ENCODE data around the gene ARFGEF3.
"Not testable (repeated sequence)": the region's sequence is repeated elsewhere in the genome, so short reads cannot be mapped to it uniquely, and the experiment has no call there.

Gene ARFGEF3

DNA sequence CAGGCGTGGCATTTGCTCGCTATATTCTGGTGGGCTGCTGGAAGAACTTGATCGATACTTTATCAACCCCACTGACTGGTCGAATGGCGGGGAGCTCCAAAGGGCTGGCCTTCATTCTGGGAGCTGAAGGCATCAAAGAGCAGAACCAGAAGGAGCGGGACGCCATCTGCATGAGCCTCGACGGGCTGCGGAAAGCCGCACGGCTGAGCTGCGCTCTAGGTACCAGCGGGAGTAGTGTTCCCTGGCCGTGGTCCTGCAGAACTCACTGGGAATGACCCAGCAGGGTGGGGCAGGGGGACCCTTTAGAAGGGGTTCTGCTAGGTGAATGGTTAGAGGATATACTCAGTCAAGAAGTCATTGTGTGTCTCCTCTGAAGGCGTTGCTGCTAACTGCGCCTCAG is 125.0 kb downstream of the ARFGEF3 start:
- no peak for DNase-seq

DNA sequence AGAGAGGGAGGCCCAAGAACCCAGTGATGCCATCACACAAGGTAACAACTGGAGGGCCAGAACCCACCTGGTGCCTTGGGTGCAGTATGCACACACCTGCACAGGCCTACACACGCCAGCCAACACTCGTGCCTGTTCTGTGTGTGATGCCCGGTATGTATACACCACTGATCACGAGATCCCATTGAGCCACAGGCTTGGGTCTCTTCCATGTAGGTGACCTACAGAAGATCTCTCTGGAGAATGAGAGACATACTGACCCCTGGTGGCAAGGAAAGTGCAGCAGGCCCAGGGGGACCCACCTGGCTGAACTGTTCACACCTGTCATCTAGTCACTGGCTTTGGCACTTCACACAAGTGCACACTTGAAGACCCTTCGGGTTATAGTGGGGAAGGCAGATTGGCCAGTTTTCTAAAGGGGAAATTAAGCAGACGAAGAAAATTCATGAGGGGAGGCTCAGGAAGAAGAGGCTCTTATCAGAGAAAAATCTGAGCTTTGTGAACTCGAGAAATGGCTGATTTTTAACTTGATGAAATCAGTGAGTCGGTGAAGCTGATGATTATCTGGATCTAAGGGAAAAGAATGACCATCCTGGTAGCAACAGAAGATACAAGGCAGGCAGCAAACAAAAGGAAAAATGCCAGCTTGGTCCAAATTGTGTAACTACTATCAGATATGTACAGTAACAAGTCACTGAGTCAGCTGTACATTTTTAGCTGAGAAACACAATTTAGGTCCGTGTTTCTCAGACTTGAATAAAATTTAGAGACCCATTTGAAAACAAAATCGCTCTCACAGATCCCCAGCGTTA is 125.6 kb downstream of the ARFGEF3 start:
- peak; percentile 51 for DNase-seq

DNA sequence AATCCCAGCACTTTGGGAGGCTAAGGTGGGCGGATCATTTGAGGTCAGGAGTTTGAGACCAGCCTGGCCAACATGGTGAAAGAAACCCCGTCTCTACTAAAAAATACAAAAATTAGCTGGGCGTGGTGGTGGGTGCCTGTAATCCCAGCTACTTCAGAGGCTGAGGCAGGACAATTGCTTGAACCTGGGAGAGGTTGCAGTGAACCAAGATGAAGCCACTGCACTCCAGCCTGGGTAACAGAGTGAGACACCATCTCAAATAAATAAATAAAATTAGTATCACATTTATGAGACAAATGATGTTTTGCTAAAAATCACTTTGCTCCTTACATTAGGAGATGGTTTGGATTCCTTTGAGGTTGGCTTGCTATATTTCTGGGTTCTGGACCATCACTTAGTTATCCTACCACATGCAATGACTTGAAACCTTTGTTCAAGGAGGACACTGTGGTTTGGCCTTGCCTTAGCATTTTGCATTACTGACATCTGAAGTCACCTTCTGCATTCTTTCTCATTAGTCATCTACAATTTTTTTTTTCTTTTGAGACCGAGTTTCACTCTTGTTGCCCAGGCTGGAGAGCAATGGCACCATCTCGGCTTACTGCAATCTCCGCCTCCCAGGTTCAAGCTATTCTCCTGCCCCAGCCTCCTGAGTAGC is 126.8 kb downstream of the ARFGEF3 start:
- not testable (repeated sequence) for DNase-seq

DNA sequence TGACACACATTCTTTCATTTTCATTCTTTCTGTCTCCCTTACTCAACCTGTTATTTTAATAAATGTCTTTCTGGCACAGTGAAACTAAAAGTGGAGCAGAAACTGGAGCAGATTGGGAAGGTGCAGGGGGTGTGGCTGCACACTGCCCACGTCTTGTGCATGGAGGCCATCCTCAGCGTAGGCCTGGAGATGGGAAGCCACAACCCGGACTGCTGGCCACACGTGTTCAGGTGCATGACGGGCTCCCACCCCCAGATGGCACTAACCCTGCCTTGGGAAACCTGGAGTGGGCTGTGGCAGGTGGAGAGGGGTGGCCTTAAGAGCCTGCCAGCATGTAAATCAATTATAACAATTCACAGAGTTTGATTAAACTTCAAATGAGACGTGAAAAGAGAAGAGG is 128.0 kb downstream of the ARFGEF3 start:
- DNase-seq, result peak; percentile 19

DNA sequence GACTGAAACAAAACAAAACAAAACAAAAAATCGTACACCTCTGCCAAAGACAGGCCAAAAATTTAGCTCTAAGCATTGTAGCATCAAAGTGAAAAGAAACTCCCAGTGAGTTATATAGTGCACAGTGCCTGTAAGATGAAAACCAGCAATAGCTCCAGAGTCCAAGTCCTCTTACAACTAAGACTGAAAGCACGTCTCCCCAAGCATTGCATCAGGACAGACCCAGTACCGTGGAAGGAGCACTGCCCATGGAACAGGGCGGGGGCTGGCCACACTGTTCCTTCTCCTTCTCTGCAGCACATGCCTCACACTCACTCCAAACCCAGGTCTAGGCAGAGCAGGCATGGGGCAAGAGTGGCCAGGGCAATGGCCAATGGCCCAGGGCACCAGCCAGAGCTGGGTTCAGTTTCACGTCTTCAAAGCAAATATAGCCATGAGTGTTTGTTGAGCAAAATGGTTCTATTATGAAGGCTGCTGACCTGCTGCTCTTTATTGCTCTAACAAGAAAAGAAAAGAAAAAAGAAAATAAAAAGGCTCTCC is 128.8 kb downstream of the ARFGEF3 start:
- no peak for DNase-seq

DNA sequence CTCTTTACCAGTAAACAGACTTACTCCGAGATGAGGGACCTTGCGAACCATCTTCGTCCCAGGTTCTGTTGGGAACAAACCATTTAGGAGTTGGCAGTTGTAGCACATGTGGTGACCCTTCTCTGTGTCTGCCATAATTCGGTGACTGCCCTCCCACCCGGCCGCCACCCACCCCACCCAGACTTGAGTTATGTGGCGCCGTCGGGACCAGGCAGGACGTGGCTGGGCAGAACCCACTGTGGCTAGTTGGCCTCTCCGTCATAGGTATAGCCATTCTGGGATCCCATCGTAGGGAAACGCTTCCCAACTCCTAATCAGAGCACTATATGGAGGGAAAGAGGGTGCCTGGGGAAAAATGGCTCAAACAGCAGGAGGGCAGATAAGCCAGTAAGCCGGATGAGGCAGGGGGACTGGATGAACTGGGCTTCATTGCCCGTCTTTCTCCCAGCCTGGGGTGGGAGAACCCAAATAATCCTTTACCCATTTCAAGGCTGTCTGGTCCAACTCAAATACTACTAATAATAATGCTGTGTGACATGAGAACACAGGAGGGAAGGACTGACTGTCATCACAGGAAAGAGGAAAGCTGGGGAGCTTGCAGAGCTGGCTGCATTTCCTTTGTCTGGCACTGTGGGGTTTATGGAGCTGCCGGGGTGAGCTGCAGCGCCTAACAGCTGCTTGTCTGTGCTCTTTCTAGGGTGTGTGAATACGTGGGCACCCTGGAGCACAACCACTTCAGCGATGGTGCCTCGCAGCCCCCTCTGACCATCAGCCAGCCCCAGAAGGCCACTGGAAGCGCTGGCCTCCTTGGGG is 129.5 kb downstream of the ARFGEF3 start:
- DNase-seq, result no peak

DNA sequence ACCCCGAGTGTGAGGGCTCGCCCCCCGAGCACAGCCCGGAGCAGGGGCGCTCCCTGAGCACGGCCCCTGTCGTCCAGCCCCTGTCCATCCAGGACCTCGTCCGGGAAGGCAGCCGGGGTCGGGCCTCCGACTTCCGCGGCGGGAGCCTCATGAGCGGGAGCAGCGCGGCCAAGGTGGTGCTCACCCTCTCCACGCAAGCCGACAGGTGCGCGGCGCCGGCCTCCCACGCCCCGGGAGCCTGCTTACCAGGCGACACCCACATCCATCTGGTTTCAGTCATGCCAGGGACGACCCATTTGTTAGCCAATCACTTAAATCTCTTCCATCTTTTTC is 130.1 kb downstream of the ARFGEF3 start:
- DNase-seq, result no peak

DNA sequence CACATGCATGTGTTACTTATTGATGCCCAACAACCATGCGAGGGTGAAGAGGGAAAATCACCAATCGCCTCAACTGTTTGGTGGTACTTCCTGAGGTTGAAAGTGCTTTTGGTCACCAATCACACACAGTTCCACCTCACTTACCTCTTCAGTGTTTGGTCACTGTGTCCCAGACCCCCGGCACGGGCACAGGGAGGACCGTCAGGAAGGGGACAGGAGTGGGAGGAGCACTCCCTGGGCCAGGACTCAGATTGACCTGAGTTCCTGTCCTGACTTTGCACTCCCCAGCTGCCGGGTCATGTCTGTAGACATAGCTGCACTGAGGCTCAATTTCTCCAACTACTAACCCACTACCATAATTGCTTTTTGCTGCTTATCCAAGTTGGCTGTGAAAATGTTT is 130.7 kb downstream of the ARFGEF3 start:
- DNase-seq, result no peak

DNA sequence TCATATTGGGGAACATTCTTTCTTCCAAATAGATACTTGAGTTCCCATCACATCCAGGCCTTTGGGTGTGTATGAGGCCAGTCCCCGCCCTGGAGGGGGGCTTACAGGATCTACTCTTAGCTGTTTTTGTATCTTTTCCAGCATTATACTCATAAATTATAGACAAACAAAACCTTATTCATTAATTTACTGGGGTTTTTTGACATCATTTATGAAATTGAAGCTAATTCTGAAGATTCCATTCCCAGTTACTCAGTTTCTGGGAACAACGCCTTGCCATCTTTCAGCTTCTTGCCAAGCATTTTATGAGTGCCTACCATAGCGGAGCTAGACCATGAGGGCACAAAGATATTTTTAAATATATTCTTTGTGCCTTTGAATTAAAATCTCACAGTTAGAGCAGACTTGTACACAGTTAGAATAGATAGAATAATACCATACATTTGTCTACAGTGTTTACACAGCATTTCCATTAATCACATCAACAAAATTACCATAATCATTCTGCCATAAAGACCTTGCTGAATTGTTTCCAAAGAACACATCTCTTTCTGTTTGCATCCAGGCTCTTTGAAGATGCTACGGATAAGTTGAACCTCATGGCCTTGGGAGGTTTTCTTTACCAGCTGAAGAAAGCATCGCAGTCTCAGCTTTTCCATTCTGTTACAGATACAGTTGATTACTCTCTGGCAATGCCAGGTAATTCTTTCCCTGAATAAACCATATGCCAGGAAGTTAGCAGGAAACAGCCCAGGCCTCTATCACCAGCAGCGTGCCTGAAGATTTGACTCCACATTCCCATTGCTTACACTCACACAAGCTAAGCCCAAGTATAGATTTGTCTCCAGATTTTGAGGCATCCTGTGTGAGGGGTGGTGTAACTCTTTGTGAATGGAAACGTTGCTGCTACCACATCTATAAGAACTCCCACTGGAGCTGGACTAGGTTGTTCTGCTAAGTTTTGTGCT is 132.0 kb downstream of the ARFGEF3 start:
- DNase-seq, result no peak

DNA sequence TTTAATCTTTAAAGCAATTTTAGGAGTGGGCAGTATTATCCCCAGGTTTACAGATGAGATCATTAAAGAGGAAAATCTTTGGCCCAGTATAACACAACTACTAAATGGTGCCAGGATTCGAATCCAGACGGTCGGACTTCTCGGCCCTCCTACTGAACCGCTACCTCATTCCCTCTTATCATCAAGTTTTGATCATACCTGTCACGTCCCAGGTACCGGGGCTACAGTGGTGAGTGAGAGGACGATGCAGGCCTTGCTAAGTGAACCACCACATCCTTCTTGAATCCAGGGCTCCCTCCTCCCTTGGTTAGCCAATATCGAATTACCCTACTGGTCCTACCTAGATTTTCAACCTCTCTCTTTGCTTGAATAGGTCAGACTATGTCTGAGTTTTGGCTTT is 134.6 kb downstream of the ARFGEF3 start:
- DNase-seq, result no peak

DNA sequence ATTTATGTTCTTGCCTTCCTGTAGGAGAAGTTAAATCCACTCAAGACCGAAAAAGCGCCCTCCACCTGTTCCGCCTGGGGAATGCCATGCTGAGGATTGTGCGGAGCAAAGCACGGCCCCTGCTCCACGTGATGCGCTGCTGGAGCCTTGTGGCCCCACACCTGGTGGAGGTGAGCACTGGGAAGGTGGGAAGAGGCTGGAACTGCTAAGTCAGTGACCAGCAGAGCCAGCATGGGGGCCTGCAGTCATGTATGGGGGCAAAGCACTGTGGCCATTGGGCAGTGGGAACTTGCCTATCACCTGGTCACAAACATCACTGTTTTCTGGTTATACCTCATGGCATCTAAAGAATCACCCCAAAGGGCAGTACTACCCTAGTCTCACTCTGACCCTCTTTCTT is 135.0 kb downstream of the ARFGEF3 start:
- DNase-seq, result no peak

DNA sequence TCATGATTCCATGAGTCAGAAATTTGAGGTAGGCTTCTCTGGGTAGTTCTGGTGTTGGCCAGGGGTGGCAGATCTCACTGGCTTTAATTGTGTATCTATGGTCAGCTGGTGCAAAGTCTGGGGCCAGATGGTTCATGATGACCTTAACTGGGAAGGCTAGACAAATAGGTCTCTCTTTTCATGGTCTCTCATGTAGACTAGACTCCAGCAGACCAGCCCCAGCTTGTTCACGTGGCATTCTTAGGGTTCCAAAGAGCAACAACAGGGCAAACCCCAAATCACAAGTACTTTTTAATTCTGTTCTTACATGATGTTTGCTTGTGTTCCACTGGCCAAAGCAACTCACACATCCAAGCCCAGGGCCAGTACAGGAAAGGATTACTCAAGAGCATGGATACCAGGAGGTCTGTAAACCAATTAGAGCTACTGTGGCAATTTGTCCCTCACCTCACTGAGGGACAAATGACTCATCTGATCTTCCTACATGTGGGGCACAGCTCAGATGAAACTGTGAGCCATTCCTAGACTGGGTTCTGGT is 136.1 kb downstream of the ARFGEF3 start:
- DNase-seq, result no peak

DNA sequence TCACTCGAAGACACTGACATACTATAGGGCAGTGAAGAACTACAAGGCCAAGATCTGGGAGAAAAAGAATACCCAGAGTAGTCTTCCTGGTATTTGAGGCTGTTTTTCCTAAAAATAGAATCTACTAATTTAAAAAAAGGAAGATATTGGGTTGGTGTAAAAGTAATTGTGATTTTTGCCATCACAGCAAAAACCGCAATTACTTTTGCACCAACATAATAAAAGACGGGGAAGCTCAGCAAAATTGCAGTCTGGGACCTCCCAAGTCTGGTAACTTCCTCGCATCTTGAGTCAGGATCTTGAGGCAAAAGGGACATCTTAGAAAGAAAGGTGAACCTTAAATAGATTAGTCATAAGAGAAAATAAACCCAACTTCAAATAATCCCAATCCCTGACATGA is 138.7 kb downstream of the ARFGEF3 start:
- no peak for DNase-seq

DNA sequence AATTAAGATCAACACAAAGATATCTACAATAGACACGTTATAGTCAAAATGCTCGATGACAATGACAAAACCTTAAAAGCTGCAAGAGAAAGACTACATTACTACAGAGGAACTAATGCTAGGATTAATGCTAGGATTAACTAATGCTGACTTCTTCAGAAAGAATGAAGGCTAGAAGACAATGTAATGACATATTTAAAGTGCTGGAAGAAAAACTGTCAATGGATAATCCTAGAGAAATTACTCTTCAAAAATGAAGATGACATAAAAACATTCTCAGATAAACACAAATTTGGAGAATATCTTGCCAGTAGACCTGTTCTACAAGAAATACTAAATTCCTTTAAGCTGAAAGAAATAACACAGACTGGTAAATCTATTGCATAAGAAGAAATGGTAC is 140.8 kb downstream of the ARFGEF3 start:
- DNase-seq, result no peak

DNA sequence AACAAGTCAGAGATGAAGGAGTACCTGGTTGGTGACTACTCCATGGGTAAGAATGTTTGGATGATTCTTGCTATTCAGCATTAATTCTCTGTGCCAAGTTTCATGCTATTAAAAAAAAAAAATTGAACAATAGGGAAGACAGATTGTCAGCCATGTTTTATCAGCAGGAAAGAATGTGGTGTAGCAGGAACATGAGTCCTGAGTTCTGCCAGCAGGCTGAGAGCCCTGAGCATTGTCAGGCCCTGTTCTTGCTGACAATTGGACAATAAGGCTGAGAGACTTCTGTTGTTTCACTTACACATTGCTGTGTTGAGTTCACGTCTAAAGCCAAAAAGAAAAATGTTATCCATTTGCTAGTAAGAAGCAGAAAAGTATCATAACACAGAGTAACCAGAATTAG is 145.6 kb downstream of the ARFGEF3 start:
- DNase-seq, result no peak

DNA sequence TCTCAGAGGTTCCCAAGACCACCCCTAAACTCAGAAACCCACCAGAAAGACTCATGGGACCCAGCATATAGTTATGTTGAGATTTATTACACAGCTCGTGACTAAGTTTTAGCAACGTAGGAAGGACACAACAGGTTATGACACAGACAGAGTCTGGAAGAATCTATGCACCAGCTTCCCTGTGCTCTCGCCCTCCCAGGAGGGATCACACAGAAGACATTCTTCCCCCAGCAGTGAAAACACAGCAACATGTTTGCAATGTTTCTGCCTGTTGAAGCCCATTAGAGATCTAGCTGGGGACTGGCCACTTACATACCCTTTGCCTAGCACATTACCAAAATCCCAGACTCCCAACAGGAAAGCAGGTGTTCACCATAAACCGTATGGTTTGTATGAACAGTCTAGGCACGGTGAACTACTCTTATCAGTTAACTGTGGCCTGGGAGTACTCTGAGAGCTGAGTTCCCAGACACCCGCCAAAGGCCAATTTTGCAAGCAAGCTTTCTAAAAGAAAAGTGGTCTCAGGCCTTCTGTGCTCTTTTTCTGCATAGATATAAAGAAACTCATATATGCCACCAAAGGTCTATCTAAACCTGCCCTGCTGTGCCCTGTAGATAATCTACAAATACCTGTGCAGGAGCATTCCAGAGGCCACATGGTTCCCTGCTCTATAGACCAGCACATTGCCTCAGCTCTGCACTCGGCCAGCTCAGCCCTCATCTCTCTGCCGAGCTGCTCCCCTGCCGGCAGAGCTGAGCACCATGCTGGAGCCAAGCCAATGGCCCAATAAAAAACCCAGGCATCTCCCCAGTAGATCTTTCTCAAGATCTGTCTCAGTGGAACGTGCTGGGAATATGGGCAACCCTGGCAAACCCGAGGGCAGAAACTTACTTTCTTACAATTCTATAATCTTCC is 146.3 kb downstream of the ARFGEF3 start:
- no peak for DNase-seq

DNA sequence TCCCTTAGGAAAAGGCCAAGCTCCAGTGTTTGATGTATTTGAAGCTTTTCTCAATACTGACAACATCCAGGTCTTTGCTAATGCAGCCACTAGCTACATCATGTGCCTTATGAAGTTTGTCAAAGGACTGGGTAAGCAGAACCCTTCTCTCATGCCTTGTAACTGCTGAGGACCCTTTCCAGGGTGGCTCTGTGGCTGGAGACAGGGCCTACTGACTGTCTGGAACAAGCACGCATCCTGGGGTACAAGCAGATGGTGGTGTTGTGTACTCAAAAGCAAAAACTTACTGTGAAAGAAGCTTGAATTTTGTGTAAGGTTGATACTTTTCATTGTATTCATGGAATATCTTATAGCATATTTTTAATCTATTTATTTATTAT is 147.0 kb downstream of the ARFGEF3 start:
- DNase-seq, result no peak

DNA sequence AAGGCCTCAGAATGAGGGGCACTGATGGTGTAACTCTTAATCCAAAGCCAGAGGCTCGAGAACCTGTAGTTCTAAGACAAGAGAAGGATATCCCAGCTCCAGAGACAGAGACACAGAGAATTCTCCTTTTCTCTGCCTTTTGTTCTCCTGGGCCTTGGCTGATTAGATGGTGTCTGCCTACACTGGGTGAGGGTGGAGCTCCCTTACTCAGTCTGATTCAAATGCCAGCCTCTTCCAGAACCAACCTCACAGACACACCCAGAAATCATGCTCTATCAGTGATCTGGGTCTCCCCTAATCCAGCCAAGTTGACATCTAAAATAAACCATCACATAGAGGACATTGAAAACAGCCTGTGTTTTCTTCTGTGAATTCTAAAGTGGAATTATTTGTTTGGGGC is 148.0 kb downstream of the ARFGEF3 start:
- DNase-seq, result no peak

DNA sequence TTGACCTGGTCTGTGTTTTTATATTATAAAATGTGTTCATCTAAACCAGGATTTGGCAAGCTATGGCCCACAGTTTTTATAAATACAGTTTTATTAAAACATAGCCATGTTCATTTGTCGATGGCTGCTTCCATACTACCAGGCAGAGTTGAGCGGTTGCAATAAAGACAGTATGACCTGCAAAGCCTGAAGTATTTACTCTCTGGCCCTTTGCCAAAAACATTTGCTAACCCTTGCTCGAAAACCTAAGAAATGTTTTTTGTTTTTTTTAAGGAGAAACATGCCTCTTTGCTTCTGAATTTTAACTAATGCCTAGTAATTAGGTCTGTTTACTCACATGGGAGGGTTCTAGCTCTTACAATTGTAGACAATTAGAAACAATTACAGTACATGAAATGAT is 148.6 kb downstream of the ARFGEF3 start:
- DNase-seq, result peak; percentile 4

DNA sequence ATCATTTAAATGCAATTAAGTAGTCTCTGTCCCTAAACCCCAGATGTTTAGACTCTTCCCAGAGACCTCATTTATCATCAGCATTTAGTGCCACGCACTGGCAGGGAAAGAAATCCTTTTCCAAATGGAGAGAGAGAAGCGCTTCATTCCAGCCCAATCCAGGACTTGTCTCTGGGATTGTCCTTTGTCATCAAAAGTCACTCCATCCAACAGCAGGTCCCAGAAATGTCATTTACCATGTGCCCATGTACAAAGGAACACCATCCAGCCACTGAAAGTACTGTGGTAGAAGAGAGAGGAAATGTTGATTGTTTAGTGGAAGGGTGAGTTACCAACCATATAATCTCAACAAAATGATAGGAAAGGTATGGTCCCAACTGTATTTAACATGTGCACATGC is 149.1 kb downstream of the ARFGEF3 start:
- no peak for DNase-seq

DNA sequence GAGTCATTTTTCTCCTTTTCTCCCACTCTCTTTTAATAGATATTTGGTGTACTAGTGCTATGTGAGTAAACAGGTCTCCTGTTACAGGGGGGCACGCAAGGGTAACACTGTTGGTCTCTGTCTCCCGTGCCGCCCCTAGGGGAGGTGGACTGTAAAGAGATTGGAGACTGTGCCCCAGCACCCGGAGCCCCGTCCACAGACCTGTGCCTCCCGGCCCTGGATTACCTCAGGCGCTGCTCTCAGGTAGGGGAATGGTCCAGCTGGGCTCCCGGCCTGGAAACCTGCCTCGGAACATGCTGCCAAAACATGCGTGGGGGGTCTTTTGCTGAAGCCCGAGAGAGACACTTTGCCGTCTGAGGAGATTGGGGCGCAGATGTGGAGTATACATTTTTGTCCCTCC is 149.5 kb downstream of the ARFGEF3 start:
- DNase-seq, result no peak
